Gastrocnemius medialis (tissue), 4 donors: ENCODE data around the gene PLS1. TPM values are rescaled to one million over a fixed set of nuclear protein-coding genes. Genes with fewer than 3 reads are reported as not detected.

Experiments
- ATAC-seq, 2 donors: fragments of 150-250 bp; one replicate each; pipeline ENCODE4 v1.9.1; 2016
- DNase-seq, 2 donors: peaks; one replicate each; pipeline ENCODE4 v3.0.0-alpha.2; 2019
- H3K27ac ChIP-seq, 4 donors: fragments of 200-600 bp; sonication (generic); 1 replicate in 1 of 4; 2 replicates in 3 of 4; pipeline ENCODE4 v1.5.1; 2016 to 2018; ENCODE audit warnings: mild to moderate bottlenecking in 2 of 4, moderate library complexity in 1 of 4
- H3K27me3 ChIP-seq, 3 donors: fragments of 200-600 bp; sonication (generic) in 2 of 3; 1 replicate in 1 of 3; 2 replicates in 2 of 3; pipeline versions ENCODE4 v1.5.1 to v1.6.0; 2016 to 2019; ENCODE audit warnings: mild to moderate bottlenecking in 1 of 3, moderate library complexity in 1 of 3
- H3K36me3 ChIP-seq, 2 donors: fragments of 200-600 bp; sonication (generic) in 1 of 2; one replicate each; pipeline ENCODE4 v1.5.1; 2017 to 2018
- H3K4me1 ChIP-seq, 2 donors: fragments of 200-600 bp; sonication (generic) in 1 of 2; one replicate each; pipeline ENCODE4 v1.5.1; 2016 to 2017; ENCODE audit warnings: mild to moderate bottlenecking in 2 of 2
- H3K4me3 ChIP-seq, 4 donors: fragments of 200-600 bp; sonication (generic) in 3 of 4; 1 replicate in 1 of 4; 2 replicates in 3 of 4; pipeline ENCODE4 v1.5.1; 2016 to 2019; ENCODE audit warnings: mild to moderate bottlenecking in 2 of 4
- H3K9me3 ChIP-seq, 3 donors: fragments of 200-600 bp; sonication (generic) in 2 of 3; 1 replicate in 1 of 3; 2 replicates in 2 of 3; pipeline ENCODE4 v1.5.1; 2016 to 2019
- POLR2A ChIP-seq, 2 donors: fragments of 450-650 bp; IDR thresholded peaks; one replicate each; pipeline ENCODE4 v1.6.1; 2017; ENCODE audit warnings: antibody characterized with exemption in 2 of 2, mild to moderate bottlenecking in 2 of 2, moderate library complexity in 2 of 2
- in situ Hi-C, 4 donors: fragments of 200-750 bp; cut with MboI; loops; one replicate each; pipeline versions ENCODE4 v1.15.0 to v1.8.0; 2017; ENCODE audit warnings: low sequenced_read_pairs in 4 of 4
- intact Hi-C: fragments of 100-400 bp; cut with DNase I; formaldehyde crosslinking; loops from one replicate; pipeline ENCODE4 v1.15.1; 2023; ENCODE audit warnings: low total_unique reads
- total RNA-seq, 4 donors: library from RNA; depleted of rRNA; stranded (reverse); fragments of >200 nt; gene quantifications; one replicate each; pipeline versions ENCODE4 v1.1.0 to v1.2.3, GENCODE V29; 2016
- TF ChIP-seq, protein P1 (sequence below), 5 experiments: fragments of 450-650 bp in 3 of 5; fragments of 200-600 bp in 2 of 5; sonication (generic) in 2 of 5; IDR thresholded peaks in 4 of 5; conservative IDR thresholded peaks in 1 of 5; 1 replicate in 4 of 5; 2 replicates in 1 of 5; pipeline ENCODE4 v1.5.1; 2016 to 2019; ENCODE audit warnings: antibody characterized with exemption in 5 of 5, mild to moderate bottlenecking in 3 of 5, moderate library complexity in 3 of 5

PLS1 gene
- total RNA-seq, 4 donors from 2014 or later = 0.65 to 5.4 (median 0.94) TPM

DNA sequence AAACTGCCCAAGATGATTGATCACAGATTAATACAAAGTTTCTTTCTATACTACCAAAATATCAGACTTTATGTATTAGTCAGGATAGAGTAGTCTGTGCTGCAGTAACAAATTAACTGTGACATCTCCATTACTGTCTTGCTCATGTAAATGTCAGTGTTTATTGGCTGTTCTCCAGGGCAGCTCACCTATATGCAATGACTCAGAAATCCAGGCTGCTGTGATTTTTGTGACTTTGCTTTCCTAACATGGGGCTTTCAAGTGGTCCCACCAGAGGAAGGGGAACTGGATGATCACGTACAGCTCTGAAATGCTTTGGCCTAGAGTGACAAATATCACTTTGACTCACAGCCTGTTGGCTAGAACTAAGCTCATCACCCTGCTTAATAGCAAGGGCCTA, 12.9 kb downstream of the PLS1 start:
- no peak overlapping the region for H3K4me3 ChIP-seq
- no peaks in the 10 kb centered on the region for H3K4me1 ChIP-seq
- intact Hi-C loops = no loop called here
- H3K27ac ChIP-seq = no peak overlapping the region
- ATAC-seq (no peak), DNase-seq (no peak)
- no peaks in the 10 kb centered on the region for H3K36me3 ChIP-seq
- no peak for TF ChIP-seq POLR2A (IDR thresholded peaks at IDR 0.05)
- TF ChIP-seq, protein P1, sequence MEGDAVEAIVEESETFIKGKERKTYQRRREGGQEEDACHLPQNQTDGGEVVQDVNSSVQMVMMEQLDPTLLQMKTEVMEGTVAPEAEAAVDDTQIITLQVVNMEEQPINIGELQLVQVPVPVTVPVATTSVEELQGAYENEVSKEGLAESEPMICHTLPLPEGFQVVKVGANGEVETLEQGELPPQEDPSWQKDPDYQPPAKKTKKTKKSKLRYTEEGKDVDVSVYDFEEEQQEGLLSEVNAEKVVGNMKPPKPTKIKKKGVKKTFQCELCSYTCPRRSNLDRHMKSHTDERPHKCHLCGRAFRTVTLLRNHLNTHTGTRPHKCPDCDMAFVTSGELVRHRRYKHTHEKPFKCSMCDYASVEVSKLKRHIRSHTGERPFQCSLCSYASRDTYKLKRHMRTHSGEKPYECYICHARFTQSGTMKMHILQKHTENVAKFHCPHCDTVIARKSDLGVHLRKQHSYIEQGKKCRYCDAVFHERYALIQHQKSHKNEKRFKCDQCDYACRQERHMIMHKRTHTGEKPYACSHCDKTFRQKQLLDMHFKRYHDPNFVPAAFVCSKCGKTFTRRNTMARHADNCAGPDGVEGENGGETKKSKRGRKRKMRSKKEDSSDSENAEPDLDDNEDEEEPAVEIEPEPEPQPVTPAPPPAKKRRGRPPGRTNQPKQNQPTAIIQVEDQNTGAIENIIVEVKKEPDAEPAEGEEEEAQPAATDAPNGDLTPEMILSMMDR (IDR thresholded peaks at IDR 0.05 in 4 of 5, conservative IDR thresholded peaks at IDR 0.05 in 1 of 5) = no peak
- H3K9me3 ChIP-seq = no peaks in the 10 kb centered on the region
- in situ Hi-C loops = no loop called here
- no peaks in the 10 kb centered on the region for H3K27me3 ChIP-seq

DNA sequence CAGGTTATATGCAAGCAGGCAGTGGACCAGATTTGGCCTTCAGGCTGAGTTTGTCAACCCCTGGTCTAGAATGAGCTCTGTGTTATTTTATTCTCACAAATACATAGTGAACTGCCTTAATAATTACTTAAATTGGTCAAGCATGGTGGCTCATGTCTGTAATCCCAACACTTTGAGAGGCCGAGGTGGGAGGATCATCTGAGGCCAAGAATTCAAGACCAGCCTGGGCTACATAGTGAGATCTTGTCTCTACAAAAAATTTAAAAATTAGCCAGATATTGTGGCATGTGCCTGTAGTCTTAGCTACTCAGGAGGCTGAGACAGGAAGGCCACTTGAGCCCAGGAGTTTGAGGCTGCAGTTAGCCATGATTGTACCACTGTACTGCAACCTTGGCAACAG, 15.0 kb downstream of the PLS1 start:
- ATAC-seq = no peak
- intact Hi-C loops (no loop called here), in situ Hi-C loops (no loop called here)
- no peak for DNase-seq
- Histone ChIP-seq H3K27ac (no peak overlapping the region), H3K4me3 (no peak overlapping the region), H3K27me3 (no peaks in the 10 kb centered on the region), H3K4me1 (no peaks in the 10 kb centered on the region), H3K9me3 (no peaks in the 10 kb centered on the region), H3K36me3 (no peaks in the 10 kb centered on the region)
- TF ChIP-seq POLR2A (IDR thresholded peaks at IDR 0.05) = no peak
- TF ChIP-seq, protein P1 (IDR thresholded peaks at IDR 0.05 in 4 of 5, conservative IDR thresholded peaks at IDR 0.05 in 1 of 5) = no peak

DNA sequence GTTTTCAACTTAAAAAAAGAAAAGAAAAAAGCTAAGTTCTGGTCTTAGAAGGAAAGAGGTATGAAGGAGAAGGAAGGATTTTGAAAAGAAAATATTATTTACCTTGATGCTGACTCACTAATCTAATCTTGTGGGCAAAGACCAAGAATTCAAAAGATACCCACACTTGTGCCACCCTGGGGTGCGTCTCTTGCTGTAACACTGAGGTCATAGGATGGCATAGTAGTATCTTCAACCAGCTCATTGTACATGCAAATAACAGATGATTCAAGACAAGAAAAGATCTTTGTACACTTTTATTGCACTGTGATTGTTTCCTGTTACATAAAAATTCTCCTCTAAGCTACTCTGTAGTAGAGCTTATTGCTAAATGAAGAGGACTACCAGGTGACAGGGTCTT, 17.3 kb downstream of the PLS1 start:
- no peaks in the 10 kb centered on the region for H3K4me1 ChIP-seq
- DNase-seq (no peak), ATAC-seq (no peak)
- in situ Hi-C loops (no loop called here), intact Hi-C loops (no loop called here)
- no peaks in the 10 kb centered on the region for H3K36me3 ChIP-seq
- TF ChIP-seq, protein P1 (IDR thresholded peaks at IDR 0.05 in 4 of 5, conservative IDR thresholded peaks at IDR 0.05 in 1 of 5) = no peak
- no peak for TF ChIP-seq POLR2A (IDR thresholded peaks at IDR 0.05)
- H3K27ac ChIP-seq = no peak overlapping the region
- no peaks in the 10 kb centered on the region for H3K27me3 ChIP-seq
- no peaks in the 10 kb centered on the region for H3K9me3 ChIP-seq
- no peak overlapping the region for H3K4me3 ChIP-seq

DNA sequence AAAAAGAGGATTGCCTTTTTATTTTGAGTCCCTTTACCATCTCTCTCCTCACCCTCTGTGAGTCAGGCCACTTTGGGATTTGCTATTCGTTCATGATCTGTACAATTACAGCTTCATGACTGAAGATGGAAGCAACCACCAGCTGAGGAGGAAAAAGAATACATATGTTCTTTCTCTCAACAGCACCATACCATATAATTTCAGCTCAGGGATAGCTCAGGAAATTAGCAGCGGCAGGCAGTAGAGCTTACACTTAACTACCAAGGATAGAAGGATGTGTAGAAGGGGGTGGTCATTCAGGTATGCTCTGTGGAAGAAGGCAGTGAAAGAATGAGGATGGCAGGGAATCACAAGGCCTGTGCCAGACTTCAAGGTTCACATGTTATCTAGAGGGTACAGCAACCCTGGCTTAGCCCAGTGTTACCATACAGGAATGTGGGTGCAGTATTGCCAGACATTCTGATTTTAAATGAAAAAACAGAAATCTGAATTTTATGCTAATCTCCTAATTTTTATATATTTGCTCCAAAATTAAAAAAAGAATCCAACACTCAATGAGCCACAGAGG, 17.9 kb downstream of the PLS1 start:
- Histone ChIP-seq H3K9me3 (no peaks in the 10 kb centered on the region), H3K36me3 (no peaks in the 10 kb centered on the region), H3K4me3 (no peak overlapping the region), H3K27ac (no peak overlapping the region), H3K4me1 (no peaks in the 10 kb centered on the region), H3K27me3 (no peaks in the 10 kb centered on the region)
- in situ Hi-C loops = no loop called here
- intact Hi-C loops = no loop called here
- DNase-seq (no peak), ATAC-seq (no peak)
- TF ChIP-seq POLR2A (IDR thresholded peaks at IDR 0.05) = no peak
- TF ChIP-seq, protein P1 (IDR thresholded peaks at IDR 0.05 in 4 of 5, conservative IDR thresholded peaks at IDR 0.05 in 1 of 5) = no peak

DNA sequence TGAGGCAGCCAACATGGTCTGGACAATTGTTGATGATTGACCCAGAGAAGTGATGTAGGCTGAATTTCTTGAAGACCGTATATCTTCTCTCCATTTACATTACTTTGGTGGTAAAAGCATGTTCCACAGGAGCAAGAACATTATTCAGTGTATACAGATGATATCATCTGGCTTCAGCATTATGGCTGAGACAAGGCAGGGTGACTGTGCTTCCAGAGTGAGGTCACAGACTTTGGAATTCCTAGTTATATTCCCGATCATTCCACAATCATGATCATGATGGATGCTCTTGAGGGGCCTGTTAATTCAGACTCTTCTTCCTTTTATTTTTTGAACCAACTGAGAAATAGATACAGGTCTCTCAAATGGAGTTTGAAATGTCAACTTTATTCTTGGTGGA, 19.0 kb downstream of the PLS1 start:
- no peak overlapping the region for H3K27ac ChIP-seq
- in situ Hi-C loops (no loop called here), intact Hi-C loops (no loop called here)
- no peaks in the 10 kb centered on the region for H3K4me1 ChIP-seq
- H3K4me3 ChIP-seq = no peak overlapping the region
- DNase-seq = no peak
- H3K36me3 ChIP-seq = no peaks in the 10 kb centered on the region
- no peaks in the 10 kb centered on the region for H3K9me3 ChIP-seq
- H3K27me3 ChIP-seq = no peaks in the 10 kb centered on the region
- TF ChIP-seq POLR2A (IDR thresholded peaks at IDR 0.05) = no peak
- TF ChIP-seq, protein P1 (IDR thresholded peaks at IDR 0.05 in 4 of 5, conservative IDR thresholded peaks at IDR 0.05 in 1 of 5) = no peak
- no peak for ATAC-seq
